A549 treated with CpdA at 1 μM for 4 hours (cell line): ENCODE results near the gene SRM. TPM values are rescaled to one million over a fixed set of nuclear protein-coding genes. Genes with fewer than 3 reads are reported as not detected.

Experiments used
- total RNA-seq: library from RNA; stranded (reverse); fragments of 200-300 nt; extraction: Qiagen RNA extraction; gene quantifications from 5 replicates; pipeline ENCODE4 v1.2.3, GENCODE V29; 2022; ENCODE audit warnings: low read depth

Gene SRM
- 139 to 226 TPM (median 216 TPM) in 5 replicates for total RNA-seq

DNA sequence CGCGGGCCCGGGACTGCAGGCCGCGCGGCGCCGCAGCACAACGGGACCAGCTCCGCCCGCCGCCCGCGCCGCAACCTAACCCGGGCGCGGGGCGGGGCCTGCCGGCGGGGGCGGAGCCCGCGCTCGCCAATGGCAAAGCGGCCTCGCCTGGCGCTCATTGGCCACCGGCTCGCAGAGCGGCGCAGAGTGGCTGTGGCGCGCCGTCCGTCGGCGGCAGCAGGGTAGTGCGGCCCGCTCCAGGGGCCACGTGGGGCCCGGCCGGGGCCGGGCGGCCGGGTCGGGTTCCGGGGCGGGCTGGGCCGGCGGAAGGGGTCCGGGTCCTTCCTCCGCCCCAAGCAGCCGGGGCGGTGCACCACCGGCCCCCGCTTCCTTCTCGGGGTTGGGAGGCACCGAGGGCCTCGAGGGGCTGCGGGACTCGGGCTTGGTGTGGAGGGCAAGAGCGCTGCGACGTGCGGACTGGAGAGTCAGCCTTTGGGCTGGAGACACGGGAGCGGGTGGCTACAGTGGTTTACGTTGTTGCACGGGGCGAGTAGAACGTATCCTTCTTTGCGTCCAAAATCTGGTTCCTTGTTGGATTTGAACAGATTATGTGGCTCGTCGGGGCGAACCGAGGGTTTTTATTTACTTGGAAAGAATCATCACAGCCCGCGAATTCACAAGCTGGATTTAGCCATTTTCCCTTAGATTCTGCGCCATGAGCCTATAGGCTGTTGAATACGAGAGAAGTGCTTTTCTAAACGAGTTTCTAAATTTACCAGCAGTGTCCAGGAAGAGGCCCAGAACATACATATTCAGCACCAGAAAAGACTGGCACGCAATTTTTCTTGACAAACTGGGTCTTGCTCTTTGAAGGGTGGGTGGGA, at the start of gene SRM:
SRM (minus strand) TSS at position 51 of the 863 bp plus-strand sequence. CDS start 75 bp downstream, outside the sequence.

DNA sequence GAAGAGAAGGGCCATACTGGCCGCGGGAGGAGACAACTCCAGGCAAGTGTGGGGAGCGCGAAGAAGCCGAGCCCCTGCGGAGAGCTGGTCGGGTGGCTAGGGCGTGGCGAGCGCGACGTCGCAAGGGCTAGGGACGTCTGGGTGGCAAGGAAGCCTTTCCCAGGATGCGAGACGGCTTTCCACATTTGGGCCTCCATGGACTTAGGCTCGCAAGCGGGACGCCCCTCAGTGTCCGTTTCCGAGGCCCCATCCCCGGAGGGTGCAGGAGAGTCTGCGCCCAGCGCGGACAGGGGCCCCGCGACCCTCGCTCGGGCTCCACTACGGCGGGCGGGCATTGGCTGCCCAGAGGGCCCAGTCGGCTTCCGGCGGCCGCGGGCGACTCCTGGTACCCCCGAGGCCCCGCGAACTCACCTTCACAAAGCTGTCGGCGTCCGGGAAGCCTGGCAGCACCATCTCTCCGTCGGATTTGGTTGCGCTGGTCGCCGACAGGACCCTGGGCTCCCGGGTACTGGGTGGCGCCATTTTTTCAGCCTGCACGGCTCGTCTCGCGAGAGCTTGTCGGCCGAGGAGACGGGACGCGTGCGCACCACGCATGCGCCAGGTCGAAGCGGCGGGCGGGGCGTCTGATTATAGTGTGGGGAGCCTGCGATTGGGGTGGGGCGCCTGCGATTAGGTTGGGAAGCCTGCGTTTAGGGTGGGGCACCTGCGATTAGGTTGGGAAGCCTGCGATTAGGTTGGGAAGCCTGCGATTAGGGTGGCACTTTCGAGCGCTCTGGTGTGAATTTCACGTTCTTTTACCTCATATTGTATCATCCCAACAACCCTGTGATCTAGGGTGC, 39.7 kb upstream of the SRM start, which contains the start of gene EXOSC10:
EXOSC10 (minus strand) TSS at position 560 of the 839 bp plus-strand sequence; CDS start at position 522, 38 bp downstream.

DNA sequence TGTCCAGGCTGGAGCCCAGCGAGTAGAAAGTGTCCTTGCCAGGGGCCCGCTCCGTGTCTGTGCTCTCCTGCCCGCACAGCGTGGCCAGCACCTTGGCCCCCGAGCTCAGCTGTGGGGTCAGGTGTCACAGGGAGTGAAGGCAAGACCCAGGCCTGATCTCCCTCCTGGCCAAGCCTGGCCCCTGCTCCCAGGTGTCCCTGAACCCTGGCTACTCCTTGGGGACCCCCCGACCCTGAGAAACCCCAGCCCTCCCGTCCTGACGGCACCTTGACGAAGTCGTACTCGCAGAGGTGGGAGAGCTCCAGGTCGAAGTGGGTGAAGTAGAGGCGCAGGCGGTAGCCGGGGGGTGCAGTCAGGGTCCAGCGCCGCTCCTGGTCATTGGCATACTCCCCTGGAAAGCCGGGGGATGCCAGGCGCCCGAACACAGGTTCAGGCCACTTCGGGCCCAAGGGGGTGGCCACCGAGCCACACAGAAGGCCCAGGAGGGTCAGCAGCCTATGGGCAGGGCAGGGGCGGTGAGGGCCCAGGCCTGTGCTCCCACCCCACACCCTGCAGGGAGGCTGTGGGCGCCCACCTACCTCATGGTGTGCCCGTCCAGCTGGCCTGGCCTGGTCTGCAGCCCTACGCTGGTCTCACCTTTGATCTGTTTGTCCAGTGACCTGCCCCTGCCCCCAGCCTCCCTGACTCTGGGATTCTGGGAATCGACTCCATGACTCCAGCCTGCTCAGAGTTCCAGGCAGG, 13.0 kb downstream of the SRM start, which contains the start of gene MASP2:
MASP2 (minus strand) TSS at position 615 of the 741 bp plus-strand sequence; CDS start at position 583, 32 bp downstream.

DNA sequence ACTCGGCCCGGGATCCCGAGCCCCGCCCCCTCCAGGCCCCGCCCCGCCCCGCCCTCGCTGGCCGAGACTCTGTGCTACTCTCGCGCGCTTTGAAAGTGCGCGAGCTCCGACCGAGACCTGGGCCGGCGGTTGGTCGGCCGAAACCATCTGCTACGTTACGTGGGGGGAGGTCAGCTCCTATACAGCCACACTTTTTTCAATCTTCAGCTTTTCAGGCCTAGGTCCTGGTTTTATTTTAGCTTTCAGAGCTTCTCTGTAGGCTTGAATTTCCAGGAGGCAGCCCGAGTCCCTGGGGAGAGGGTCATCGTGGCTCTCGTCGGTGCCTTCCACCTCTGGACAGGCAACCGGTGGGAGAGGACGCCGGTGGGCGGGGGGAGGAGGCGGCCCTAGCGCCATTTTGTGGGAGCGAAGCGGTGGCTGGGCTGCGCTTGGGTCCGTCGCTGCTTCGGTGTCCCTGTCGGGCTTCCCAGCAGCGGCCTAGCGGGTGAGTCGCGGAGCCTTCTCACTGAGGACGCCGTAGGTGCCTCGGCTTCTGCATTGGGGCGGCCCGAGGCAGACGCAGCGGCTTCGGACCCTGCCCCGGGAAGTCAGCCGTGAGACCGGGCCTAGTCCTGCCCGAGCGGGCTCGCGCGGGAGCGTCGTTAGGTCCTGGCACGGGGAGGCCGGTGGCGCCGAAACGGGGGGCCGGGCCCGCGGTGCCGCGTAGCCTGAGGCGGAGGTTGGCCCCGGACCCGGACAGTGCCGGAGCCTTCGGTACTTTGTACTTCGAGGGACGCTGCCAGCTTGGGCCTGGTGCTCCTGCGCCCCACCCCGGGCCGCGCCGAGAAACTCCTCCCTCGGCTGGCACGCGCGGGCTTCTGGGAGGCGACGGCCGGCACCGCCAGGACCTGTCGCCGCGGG, 47.3 kb downstream of the SRM start, which contains the start of gene TARDBP:
TARDBP (plus strand) TSS at position 395 of the 900 bp plus-strand sequence. CDS start 1,074 bp downstream, outside the sequence.

Other genes with a start within 250 kb of the SRM start
- gene TARDBP, start 47.4 kb downstream of the SRM start, total RNA-seq, result 180 to 243 TPM (median 204 TPM) in 5 replicates
- gene MASP2, start 12.8 kb downstream of the SRM start, total RNA-seq, result 0.09 to 0.27 TPM (median 0.18 TPM) in 4 of 5 replicates, not detected in the other
- gene EXOSC10, start 39.9 kb upstream of the SRM start, total RNA-seq, result 35.4 to 39.8 TPM (median 37.9 TPM) in 5 replicates
- not detected in 5 replicates for gene ANGPTL7, start 129.3 kb upstream of the SRM start, total RNA-seq
- 14.5 to 17.0 TPM (median 15.3 TPM) in 5 replicates for gene MTOR, start 202.5 kb upstream of the SRM start, total RNA-seq
- gene UBIAD1, start 213.2 kb upstream of the SRM start, total RNA-seq, result 14.6 to 17.4 TPM (median 16.8 TPM) in 5 replicates